ENCODE measurements around the gene NKIRAS1.
A peak's percentile ranks its signal among the peaks of the same experiment; 100 is the strongest.

NKIRAS1 gene

GRCh38 chr3:23959135-23959900 lies 42.5 kb upstream of the NKIRAS1 start:
- in situ Hi-C loops (cut with HindIII; ENCODE audit: low sequenced_read_pairs), result no loop called here

GRCh38 chr3:23956701-23957100 lies 39.9 kb upstream of the NKIRAS1 start:
- in situ Hi-C loops (cut with HindIII; ENCODE audit: low sequenced_read_pairs), result no loop called here
- DNase-seq (ENCODE audit: low read depth, low spot score), result no peak

More at GRCh38 chr3:23959135-23959900, 42.5 kb upstream of the NKIRAS1 start:
- DNase-seq (ENCODE audit: low read depth, low spot score), result peak; percentile 87
- no peak overlapping the region for H3K4me3 ChIP-seq (ENCODE audit: low read depth, low read length)
- TF ChIP-seq CTCF (IDR thresholded peaks at IDR 0.05; ENCODE audit: low read depth, low read length), result no peak

GRCh38 chr3:23954144-23954543 lies 37.4 kb upstream of the NKIRAS1 start:
- in situ Hi-C loops (cut with HindIII; ENCODE audit: low sequenced_read_pairs), result no loop called here
- TF ChIP-seq CTCF (IDR thresholded peaks at IDR 0.05; ENCODE audit: low read depth, low read length), result no peak
- no peak for DNase-seq (ENCODE audit: low read depth, low spot score)
- no peak overlapping the region for H3K4me3 ChIP-seq (ENCODE audit: low read depth, low read length)

More at GRCh38 chr3:23956701-23957100, 39.9 kb upstream of the NKIRAS1 start:
- no peak for TF ChIP-seq CTCF (IDR thresholded peaks at IDR 0.05; ENCODE audit: low read depth, low read length)
- no peak overlapping the region for H3K4me3 ChIP-seq (ENCODE audit: low read depth, low read length)

GRCh38 chr3:23953523-23953922 lies 36.7 kb upstream of the NKIRAS1 start:
- no peak for TF ChIP-seq CTCF (IDR thresholded peaks at IDR 0.05; ENCODE audit: low read depth, low read length)
- in situ Hi-C loops (cut with HindIII; ENCODE audit: low sequenced_read_pairs), result no loop called here
- DNase-seq (ENCODE audit: low read depth, low spot score), result no peak
- no peak overlapping the region for H3K4me3 ChIP-seq (ENCODE audit: low read depth, low read length)

- no peak for DNase-seq (ENCODE audit: low read depth, low spot score)
- in situ Hi-C loops (cut with HindIII; ENCODE audit: low sequenced_read_pairs), result no loop called here
- H3K4me3 ChIP-seq (ENCODE audit: low read depth, low read length), result no peak overlapping the region
- TF ChIP-seq CTCF (IDR thresholded peaks at IDR 0.05; ENCODE audit: low read depth, low read length), result no peak
Observed at GRCh38 chr3:23952646-23953045, 35.9 kb upstream of the NKIRAS1 start.

- no peak overlapping the region for H3K4me3 ChIP-seq (ENCODE audit: low read depth, low read length)
- TF ChIP-seq CTCF (IDR thresholded peaks at IDR 0.05; ENCODE audit: low read depth, low read length), result no peak
- DNase-seq (ENCODE audit: low read depth, low spot score), result peak; percentile 10
- in situ Hi-C loops (cut with HindIII; ENCODE audit: low sequenced_read_pairs), result no loop called here
Observed at GRCh38 chr3:23950293-23950692, 33.5 kb upstream of the NKIRAS1 start.

All from astrocyte of the spinal cord (primary cell).